Activated CD8-positive, alpha-beta memory T cell treated with anti-CD3 and anti-CD28 coated beads, Interleukin-2, amount 10 ng/mL, durations not matched to agents 7 days and 5 days (primary cell): ENCODE measurements around the gene GZF1. TPM values are rescaled to one million over a fixed set of nuclear protein-coding genes. Genes with fewer than 3 reads are reported as not detected.

Experiments
- total RNA-seq, 2 experiments: library from RNA; stranded (reverse); gene quantifications; one replicate each; pipeline ENCODE4 v1.2.3, GENCODE V29; 2021

Gene GZF1
- total RNA-seq, 2 experiments from 2014 or later: 10.2 to 14.4 TPM

Other genes with a start within 250 kb of the GZF1 start
- 10 to 100 TPM; 34.0 to 48.3 TPM for gene NXT1, start 11.4 kb upstream of the GZF1 start, total RNA-seq
- gene NAPB, start 59.3 kb downstream of the GZF1 start, total RNA-seq: 10 to 100 TPM; 17.5 to 23.1 TPM
- gene CSTL1, start 77.5 kb downstream of the GZF1 start, total RNA-seq: not detected
- gene CST11, start 90.7 kb downstream of the GZF1 start, total RNA-seq: not detected
- not detected for gene CST8, start 128.9 kb downstream of the GZF1 start, total RNA-seq
- gene CST9L, start 206.3 kb downstream of the GZF1 start, total RNA-seq: not detected
- gene CST9, start 243.7 kb downstream of the GZF1 start, total RNA-seq: not detected